Activated T-cell treated with anti-CD3 and anti-CD28 coated beads, Interleukin-2, amount 50 U/mL, for 4 hours (primary cell): Measurements from ENCODE around the gene ULBP2. TPM values are rescaled to one million over a fixed set of nuclear protein-coding genes. Genes with fewer than 3 reads are reported as not detected.
"Not testable (repeated sequence)": the region's sequence is repeated elsewhere in the genome, so short reads cannot be mapped to it uniquely, and the experiment has no call there.

Source experiments
- ATAC-seq, 2 donors: fragments of 200-7000 bp; cut with Tn5 transposase; one replicate each; pipeline ENCODE4 v1.10.0; 2021
- DNase-seq: peaks from one replicate; pipeline ENCODE4 v3.0.0-alpha.2; 2020
- H3K27me3 Mint-ChIP-seq: one replicate; pipeline ENCODE4 v1.8.0; 2021; ENCODE audit warnings: low read depth, mixed read lengths
- H3K36me3 Mint-ChIP-seq: one replicate; pipeline ENCODE4 v1.8.0; 2022; ENCODE audit warnings: mixed read lengths; ENCODE audit not compliant: insufficient read depth
- H3K4me1 Mint-ChIP-seq: one replicate; pipeline ENCODE4 v1.8.0; 2021; ENCODE audit warnings: low read depth, mixed read lengths
- H3K4me3 Mint-ChIP-seq: one replicate; pipeline ENCODE4 v1.8.0; 2021; ENCODE audit warnings: mild to moderate bottlenecking, moderate library complexity, mixed read lengths
- H3K9me3 Mint-ChIP-seq: one replicate; pipeline ENCODE4 v1.8.0; 2021; ENCODE audit warnings: mixed read lengths
- total RNA-seq, 3 donors: library from RNA; stranded (reverse); gene quantifications; one replicate each; pipeline ENCODE4 v1.2.1, GENCODE V29; 2021

Gene ULBP2
- total RNA-seq, 3 donors from 2014 or later = 0.43 to 0.87 (median 0.51) TPM

DNA sequence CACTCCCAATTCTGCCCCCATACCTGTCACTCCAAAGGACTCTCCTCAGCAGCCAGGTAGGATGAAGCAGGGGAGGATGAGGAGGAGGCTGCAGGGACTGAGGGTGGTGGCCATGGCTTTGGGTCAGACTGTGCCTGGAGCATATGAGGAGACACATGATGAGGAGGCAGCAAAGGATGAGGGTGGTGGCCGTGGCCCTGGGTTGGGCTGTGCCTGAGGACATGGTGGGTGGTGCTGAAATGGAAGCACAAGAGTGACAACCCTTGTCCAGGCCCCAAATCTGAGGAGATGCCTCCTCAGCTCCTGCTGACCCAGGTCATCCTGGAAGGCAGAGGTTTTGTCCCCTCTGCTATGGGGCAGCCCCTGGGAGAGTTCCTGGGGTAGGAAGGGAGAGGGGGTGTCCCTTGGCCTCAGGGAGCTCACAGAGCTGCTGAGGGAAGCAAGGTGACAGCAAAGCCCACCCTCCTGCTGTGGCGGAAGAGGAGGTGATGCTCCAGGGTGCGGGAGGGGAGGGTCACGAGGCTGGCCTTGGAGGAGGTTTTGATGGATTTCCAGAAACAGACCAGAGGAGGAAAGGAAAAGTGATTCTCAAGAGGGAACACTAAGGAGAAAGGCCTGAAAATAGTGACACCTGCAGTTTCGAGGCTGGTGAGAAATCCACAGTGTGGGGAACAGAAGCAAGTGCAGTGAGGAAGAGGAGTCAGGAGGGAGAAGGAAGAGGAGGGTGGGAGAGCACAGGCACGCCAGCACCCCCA is 23.5 kb upstream of the ULBP2 start:
- Mint-ChIP-seq H3K4me1 (peaks cover 13% of the 10 kb centered on the region), H3K4me3 (no peak overlapping the region), H3K9me3 (no peaks in the 10 kb centered on the region), H3K36me3 (no peaks in the 10 kb centered on the region), H3K27me3 (peaks cover 45% of the 10 kb centered on the region)
- ATAC-seq (no peak), DNase-seq (no peak)

DNA sequence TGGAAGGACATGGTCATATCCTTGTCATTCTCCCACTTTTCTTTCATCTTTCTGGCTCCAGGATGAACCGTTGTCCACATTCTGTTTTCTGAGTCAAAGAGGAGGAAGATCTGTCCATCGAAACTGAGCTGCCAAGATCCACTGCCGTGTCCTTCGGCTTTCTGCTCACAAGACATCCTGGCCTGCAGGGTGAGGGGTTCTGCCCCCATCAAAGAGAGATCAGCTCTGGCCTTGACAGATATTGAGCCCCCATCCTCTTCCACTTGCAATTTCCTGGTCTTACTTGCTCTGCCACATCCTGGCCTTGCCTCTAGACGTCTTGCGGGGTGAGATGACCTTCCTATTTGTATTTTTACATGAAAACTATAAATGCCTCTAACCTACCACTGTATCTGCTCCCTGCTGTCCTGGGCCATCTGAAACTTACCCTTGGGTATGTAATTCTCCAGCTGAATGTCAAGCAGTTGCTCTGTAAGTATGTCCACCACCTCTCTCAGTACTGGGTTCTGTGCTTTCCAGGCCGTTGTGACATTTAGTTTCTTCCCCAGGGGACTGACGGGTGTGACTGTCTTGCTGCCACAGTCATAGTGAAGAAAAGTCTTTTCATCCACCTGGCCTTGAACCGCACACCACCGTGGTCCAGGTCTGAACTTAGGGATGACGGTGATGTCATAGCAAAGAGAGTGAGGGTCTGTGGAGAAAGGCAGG is 22.5 kb upstream of the ULBP2 start:
- H3K4me1 Mint-ChIP-seq = peaks cover 19% of the 10 kb centered on the region
- not testable (repeated sequence) for ATAC-seq, H3K4me3 Mint-ChIP-seq, DNase-seq, H3K36me3 Mint-ChIP-seq, H3K9me3 Mint-ChIP-seq
- H3K27me3 Mint-ChIP-seq = peaks cover 50% of the 10 kb centered on the region

DNA sequence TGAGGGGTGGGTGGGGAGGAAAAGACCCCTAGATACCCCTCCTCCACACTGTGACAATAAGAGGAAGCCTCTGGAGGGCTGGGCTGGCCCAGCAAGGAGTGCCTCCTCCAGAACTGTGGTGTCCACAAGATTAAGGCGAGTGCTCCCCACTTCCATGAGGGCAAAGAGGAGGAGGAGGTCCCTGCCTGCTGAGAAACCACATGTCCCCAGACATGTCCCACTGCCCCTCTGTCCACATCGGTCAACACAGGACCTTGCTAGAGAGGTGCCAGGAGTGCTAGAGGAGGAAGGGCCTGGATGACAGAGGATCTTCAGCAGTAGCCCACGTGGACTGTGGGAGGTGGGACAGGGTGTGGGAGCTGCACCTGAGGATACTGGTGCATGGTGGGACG is 22.0 kb upstream of the ULBP2 start:
- H3K27me3 Mint-ChIP-seq = peaks cover 56% of the 10 kb centered on the region
- DNase-seq = no peak

DNA sequence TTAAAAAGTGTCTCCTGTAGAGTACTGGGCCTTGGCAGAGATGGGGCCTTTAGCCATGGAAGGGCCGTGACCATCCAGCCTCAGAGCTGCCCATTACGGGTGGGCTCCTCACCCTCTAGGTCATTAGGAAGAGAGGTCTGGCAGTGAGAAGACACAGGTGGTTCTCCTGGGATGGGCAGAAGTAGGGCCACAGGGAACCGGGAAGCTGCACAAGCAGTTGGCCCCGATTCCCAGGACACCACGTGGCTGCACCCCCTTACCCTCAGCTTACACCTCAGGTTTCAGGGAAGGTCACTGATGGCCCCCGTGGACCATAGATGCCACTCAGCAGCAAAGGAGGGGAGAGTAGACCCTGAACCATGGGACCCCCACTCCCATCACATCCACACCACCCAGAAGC is 20.5 kb upstream of the ULBP2 start:
- no peaks in the 10 kb centered on the region for H3K9me3 Mint-ChIP-seq
- no peak for ATAC-seq

More for the DNA sequence above, 22.0 kb upstream of the ULBP2 start:
- H3K4me1 Mint-ChIP-seq = peaks cover 19% of the 10 kb centered on the region
- no peak for ATAC-seq
- no peaks in the 10 kb centered on the region for H3K9me3 Mint-ChIP-seq
- no peak overlapping the region for H3K4me3 Mint-ChIP-seq
- H3K36me3 Mint-ChIP-seq = no peaks in the 10 kb centered on the region

DNA sequence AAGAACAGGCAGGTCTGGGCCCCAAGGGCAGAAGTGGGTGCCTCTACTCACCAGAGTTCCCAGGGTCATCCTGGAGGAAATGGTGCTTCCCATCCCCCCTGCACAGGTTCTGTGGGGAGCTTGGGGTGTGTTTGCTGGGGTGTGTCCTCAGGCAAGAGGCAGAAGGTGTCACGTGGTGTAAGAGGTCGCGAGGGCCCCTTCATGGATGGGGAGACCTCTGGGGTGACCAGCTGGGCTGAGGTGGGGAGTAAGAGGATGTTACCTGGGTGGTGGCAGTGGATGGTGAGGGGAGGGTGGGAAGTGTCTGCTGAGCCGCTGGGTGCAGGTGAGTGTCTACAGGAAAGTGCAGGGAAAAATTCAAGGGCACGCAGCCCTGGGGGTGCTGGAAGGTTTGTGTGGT is 19.7 kb upstream of the ULBP2 start:
- H3K4me3 Mint-ChIP-seq = peak overlapping the region; percentile 50
- ATAC-seq, H3K36me3 Mint-ChIP-seq, H3K9me3 Mint-ChIP-seq, DNase-seq: not testable (repeated sequence)
- H3K4me1 Mint-ChIP-seq = peaks cover 23% of the 10 kb centered on the region
- peaks cover 72% of the 10 kb centered on the region for H3K27me3 Mint-ChIP-seq

More for the DNA sequence above, 20.5 kb upstream of the ULBP2 start:
- peaks cover 23% of the 10 kb centered on the region for H3K4me1 Mint-ChIP-seq
- peaks cover 69% of the 10 kb centered on the region for H3K27me3 Mint-ChIP-seq
- DNase-seq = no peak
- no peak overlapping the region for H3K4me3 Mint-ChIP-seq
- H3K36me3 Mint-ChIP-seq = no peaks in the 10 kb centered on the region

DNA sequence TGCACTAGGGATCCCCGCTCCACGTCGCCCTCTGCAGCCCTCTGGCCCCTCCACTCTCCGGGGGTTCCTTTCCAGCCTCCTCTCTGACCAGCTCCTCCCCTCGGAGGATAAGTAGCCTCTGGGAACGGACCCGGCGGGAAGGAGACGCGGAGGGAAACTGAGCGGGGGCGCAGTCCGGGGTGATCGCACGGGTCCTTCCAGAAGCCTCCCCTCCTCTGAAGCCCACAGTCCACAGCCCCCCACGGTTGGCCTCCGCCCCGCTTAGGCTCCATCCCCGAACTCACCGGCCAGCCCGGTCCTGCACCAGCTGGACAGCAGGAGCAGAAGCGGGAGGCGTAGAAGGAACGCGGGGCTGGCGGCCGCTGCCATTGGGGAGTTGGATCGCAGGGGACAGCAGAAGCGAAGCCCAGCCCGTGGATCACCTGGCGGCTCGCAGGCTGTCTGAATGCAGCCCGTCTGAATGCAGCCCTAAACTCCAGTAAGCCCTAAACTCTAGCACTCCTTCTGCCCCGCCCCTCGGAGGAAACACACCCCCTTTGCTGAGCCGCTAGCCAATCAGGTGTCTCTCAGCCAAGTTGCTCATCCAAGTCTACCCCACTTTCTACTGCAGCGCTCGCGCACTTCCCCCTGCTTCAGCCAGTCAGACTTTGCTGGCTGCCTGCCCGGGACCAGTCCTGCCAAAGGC is 19.0 kb upstream of the ULBP2 start, which contains the start of gene RAET1G:
TSS of gene RAET1G (minus strand) at position 480 of the 685 bp plus-strand sequence. CDS start at position 369, 111 bp downstream.
- Mint-ChIP-seq H3K9me3 (no peaks in the 10 kb centered on the region), H3K36me3 (no peaks in the 10 kb centered on the region), H3K4me3 (peak within 1 kb of the TSS; percentile 84), H3K4me1 (peaks cover 25% of the 10 kb centered on the region), H3K27me3 (peaks cover 78% of the 10 kb centered on the region)
- ATAC-seq (peak; percentile 96), DNase-seq (peak; percentile 79)

DNA sequence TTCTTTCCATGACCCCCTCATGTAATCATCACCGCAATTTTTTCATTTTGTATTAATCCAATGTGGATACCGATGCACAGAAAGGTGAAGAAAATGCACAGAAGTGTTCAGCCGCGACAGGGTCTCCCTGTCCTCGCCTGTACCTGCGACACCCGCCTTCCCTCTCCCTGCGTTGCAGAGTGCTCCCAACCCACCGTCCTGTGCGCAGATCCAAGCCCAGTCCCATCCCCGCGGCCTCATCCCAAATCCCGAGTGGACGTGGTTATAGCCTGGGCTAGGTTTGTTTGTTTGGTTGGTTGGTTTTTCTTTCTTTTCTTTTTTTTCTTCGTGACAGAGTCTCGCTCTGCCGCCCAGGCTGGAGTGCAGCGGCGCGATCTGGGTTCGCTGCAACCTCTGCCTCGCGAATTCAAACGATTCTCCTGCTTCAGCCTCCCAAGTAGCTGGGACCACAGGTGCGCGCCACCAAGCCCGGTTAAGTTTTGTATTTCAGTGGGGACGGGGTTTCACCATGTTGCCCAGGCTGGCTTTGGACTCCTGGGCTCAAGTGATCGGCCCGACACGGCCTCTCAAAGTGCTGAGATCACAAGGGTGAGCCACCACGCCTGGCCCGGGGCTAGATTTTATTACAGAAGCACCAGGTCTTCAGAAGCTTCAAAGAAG is 18.4 kb upstream of the ULBP2 start:
- peak overlapping the region; percentile 84 for H3K4me3 Mint-ChIP-seq
- H3K9me3 Mint-ChIP-seq = no peaks in the 10 kb centered on the region
- H3K36me3 Mint-ChIP-seq = no peaks in the 10 kb centered on the region
- H3K27me3 Mint-ChIP-seq = peaks cover 81% of the 10 kb centered on the region
- ATAC-seq = peak; percentile 2 to 36
- no peak for DNase-seq
- H3K4me1 Mint-ChIP-seq = peaks cover 25% of the 10 kb centered on the region

DNA sequence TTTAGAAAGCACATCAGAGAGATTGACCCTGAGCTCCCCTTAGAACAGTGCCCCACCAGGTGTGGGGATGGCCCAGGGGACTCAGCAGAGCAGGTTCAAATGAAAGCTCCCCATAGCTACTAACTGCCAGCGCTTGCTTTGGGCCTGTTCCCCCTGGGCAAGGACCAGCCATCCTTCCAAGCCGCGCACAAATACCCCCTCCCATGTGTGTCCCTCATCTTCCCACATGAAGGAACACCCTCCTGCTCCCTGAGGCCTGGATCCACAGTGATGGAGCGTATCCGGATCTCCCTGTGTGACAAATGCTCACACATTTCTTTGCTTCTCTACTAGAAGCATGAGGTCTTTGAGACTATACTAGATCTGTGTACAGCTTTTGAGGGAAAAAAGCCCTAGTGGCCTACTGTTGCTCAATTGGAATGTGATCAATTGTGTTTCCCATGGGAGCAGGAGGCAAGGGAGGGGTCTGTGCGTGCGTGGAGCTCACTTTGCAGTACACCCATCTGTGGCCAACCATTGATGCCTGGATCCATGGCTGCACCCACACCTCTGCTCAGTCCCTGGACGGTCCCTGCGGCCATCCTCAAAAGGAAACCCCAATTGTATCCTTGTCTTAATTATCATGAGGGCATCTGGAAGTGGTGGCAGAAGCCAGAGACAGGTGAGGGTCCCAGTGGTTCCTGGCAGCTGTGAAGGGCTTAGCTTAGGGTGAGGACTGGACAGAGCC is 17.4 kb upstream of the ULBP2 start:
- Mint-ChIP-seq H3K27me3 (peaks cover 88% of the 10 kb centered on the region), H3K9me3 (no peaks in the 10 kb centered on the region), H3K4me1 (peaks cover 25% of the 10 kb centered on the region), H3K4me3 (peak overlapping the region; percentile 45), H3K36me3 (no peaks in the 10 kb centered on the region)
- no peak for DNase-seq
- ATAC-seq = no peak

DNA sequence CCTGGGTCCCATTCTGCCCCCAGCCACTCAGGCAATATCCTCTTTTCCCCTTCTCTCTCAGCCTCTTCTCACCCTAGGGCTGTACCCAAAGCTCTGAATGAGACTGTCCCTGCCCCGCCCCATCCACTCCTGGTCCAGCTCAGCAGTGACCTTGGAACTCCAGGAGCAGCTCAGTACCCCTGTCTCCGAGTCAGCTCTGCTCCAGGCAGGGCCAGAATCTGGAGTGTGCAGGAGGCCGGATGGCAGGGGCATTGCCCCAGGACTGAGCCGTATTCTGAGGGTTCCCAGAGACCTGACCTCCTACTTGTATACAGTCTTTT is 16.9 kb upstream of the ULBP2 start:
- Mint-ChIP-seq H3K9me3 (no peaks in the 10 kb centered on the region), H3K36me3 (no peaks in the 10 kb centered on the region), H3K4me3 (no peak overlapping the region), H3K27me3 (peaks cover 93% of the 10 kb centered on the region), H3K4me1 (peaks cover 25% of the 10 kb centered on the region)
- DNase-seq (no peak), ATAC-seq (no peak)

DNA sequence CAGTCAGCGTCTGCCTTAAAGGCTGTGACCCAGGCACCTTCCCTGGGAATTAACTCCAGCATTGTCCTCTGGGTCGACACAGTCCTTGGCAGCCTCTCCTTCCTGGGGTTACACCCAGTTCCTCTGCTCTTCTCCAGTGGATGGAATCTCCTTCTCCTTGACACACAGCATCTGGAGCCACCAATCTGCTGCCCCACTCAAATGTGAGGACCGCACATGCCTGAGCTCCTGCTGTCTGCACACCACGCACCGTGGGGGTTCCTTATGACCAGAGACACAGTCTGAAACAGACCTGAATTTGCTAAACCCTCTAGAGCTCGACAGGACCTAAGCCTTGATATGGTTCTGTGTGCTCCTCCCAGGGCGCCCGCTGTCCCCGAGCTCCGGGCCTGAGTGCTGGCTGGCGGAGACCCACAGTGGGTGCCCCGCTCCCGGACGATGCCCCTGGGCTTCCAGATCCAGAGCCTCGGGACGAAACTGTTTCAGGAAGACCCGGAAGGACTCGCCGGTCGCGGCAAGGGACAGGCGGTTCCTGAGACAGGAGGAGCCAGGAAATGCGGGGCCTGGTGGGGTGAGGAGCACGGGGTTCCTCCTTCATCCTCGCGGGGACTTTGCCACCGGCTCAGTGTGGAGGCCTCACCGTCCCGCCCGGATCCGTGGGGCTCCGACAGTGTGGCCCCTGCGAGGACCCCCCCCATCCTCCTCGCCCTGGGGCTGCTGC is 16.4 kb upstream of the ULBP2 start:
- Mint-ChIP-seq H3K36me3 (no peaks in the 10 kb centered on the region), H3K9me3 (no peaks in the 10 kb centered on the region), H3K27me3 (peaks cover 94% of the 10 kb centered on the region), H3K4me1 (peaks cover 25% of the 10 kb centered on the region), H3K4me3 (no peak overlapping the region)
- ATAC-seq (no peak), DNase-seq (no peak)

DNA sequence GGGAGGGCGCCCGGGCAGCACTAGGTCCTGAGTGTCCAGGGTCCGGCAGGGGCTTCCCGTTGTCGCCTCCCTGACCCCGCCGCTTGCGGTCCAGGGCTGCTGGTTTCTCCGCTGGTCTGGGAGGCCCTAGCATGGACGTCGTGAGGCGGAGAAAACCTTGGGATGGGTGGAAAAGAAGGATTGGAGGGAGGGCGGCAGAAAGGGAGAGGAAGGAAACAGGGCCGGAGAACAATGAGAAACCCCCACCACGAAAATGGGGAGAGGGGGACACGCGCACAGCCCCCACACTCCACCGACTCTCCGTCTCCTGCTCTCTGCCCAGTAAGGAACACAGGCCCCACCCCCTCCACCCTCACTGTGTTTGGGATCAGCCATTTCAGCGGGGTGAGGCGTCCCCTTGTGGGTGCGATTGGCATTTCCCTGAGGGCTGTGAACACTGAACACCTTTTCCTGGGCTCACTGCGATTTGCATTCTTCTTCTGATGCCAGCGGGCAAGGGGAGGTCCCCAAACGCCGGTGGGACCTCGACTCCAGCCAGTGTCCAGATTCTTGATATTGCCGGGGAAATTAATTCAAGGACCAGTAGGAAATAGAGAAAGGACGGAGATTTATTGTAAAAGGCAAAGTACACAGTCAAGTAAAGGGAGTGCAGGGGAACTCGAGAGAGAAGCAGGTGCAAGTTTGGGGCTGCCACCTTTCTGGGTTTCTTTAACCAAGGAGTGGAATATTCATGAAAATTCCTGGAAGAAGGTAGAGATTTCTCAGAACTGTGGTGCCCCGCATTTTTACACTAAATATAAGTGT is 15.6 kb upstream of the ULBP2 start:
- ATAC-seq = peak; percentile 69 to 70
- no peaks in the 10 kb centered on the region for H3K9me3 Mint-ChIP-seq
- peak overlapping the region; percentile 7 for H3K4me3 Mint-ChIP-seq

DNA sequence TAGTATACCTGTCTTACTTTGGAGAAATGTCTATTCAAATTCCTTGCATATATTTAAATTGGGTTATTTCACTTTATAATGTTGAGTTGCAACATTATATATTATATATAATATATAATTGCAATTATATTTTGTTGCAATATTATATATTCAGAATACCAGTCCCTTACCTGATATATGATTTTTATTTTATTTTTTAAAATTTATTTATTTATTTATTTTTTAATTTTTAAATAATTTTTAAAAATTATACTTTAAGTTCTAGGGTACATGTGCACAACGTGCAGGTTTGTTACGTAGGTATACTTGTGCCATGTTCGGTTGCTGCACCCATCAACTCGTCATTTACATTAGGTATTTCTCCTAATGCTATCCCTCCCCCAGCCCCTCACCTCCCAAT is 14.8 kb upstream of the ULBP2 start:
- H3K4me3 Mint-ChIP-seq, H3K36me3 Mint-ChIP-seq, DNase-seq, ATAC-seq, H3K9me3 Mint-ChIP-seq: not testable (repeated sequence)
- peaks cover 23% of the 10 kb centered on the region for H3K4me1 Mint-ChIP-seq
- H3K27me3 Mint-ChIP-seq = peaks cover 94% of the 10 kb centered on the region

More for the DNA sequence above, 15.6 kb upstream of the ULBP2 start:
- H3K4me1 Mint-ChIP-seq = peaks cover 25% of the 10 kb centered on the region
- no peaks in the 10 kb centered on the region for H3K36me3 Mint-ChIP-seq
- peaks cover 94% of the 10 kb centered on the region for H3K27me3 Mint-ChIP-seq
- DNase-seq = peak; percentile 66
